AG04450 (cell line): ENCODE data around the gene TRIM26. TPM values are rescaled to one million over a fixed set of nuclear protein-coding genes. Genes with fewer than 3 reads are reported as not detected.

Source experiments
- CTCF ChIA-PET: fragments of 300-600, 350-600 bp; formaldehyde crosslinking; extraction: SDS; loops from one replicate; lab custom pipeline; 2022; ENCODE audit warnings: antibody characterized with exemption, inconsistent platforms; lab: Charles Lee
- POLR2A ChIA-PET: fragments of 350-600 bp; formaldehyde crosslinking; extraction: SDS; loops from one replicate; lab custom pipeline; 2021; ENCODE audit warnings: antibody characterized with exemption, inconsistent platforms; lab: Yijun Ruan, JAX
- DNase-seq: peaks from one replicate; pipeline ENCODE4 v3.0.0-alpha.2; 2011; ENCODE audit warnings: low read depth, low spot score
- H3K27ac ChIP-seq: one replicate; pipeline ENCODE4 v1.5.1; 2012; ENCODE audit warnings: low read depth, low read length, control low read depth
- H3K27me3 ChIP-seq: one replicate; pipeline ENCODE4 v1.6.0; 2012; ENCODE audit warnings: low read length; ENCODE audit not compliant: control insufficient read depth, insufficient read depth
- H3K4me3 ChIP-seq: 2 replicates; pipeline ENCODE4 v1.5.1; 2011; ENCODE audit warnings: mild to moderate bottlenecking, low read depth, low read length, control low read depth
- H3K9me3 ChIP-seq: 2 replicates; pipeline ENCODE4 v1.5.1; 2012; ENCODE audit warnings: low read length; ENCODE audit not compliant: control insufficient read depth, insufficient read depth
- polyA plus RNA-seq: library from polyadenylated mRNA; depleted of rRNA; stranded (reverse); fragments of >200 nt; gene quantifications from 2 replicates; pipeline ENCODE4 v1.2.3, GENCODE V29; 2011
- TF ChIP-seq, protein P1 (sequence below): IDR thresholded peaks from 2 replicates; pipeline ENCODE4 v1.5.1; 2011; ENCODE audit warnings: low read depth, low read length, control low read depth, inconsistent platforms

The TRIM26 gene
- polyA plus RNA-seq, 1 experiment = 22.7 TPM

DNA sequence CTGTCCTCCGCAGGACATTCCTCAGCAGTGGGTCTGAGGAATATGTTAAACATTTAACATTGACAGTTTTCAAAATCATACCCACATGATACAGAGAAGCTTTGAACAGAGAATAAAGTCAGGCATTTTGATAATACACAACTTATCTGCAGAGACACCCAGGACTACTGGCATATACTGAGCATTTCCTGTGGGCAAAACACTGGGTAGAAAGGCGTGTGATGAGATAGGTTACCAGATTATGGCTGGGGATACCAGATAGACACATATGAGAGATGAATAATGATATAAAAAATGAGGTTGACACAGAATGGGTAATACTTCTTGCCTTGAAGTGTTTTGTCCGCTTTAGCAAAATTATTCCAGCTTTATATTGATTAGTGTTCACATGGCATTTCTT, 31.4 kb upstream of the TRIM26 start:
- TF ChIP-seq, protein P1, sequence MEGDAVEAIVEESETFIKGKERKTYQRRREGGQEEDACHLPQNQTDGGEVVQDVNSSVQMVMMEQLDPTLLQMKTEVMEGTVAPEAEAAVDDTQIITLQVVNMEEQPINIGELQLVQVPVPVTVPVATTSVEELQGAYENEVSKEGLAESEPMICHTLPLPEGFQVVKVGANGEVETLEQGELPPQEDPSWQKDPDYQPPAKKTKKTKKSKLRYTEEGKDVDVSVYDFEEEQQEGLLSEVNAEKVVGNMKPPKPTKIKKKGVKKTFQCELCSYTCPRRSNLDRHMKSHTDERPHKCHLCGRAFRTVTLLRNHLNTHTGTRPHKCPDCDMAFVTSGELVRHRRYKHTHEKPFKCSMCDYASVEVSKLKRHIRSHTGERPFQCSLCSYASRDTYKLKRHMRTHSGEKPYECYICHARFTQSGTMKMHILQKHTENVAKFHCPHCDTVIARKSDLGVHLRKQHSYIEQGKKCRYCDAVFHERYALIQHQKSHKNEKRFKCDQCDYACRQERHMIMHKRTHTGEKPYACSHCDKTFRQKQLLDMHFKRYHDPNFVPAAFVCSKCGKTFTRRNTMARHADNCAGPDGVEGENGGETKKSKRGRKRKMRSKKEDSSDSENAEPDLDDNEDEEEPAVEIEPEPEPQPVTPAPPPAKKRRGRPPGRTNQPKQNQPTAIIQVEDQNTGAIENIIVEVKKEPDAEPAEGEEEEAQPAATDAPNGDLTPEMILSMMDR = no peak
- Histone ChIP-seq H3K27me3 (peaks cover 3% of the 10 kb centered on the region), H3K27ac (no peak overlapping the region), H3K4me3 (no peak overlapping the region), H3K9me3 (no peaks in the 10 kb centered on the region)
- POLR2A ChIA-PET = no interaction called here
- DNase-seq = no peak
- CTCF ChIA-PET = no interaction called here

DNA sequence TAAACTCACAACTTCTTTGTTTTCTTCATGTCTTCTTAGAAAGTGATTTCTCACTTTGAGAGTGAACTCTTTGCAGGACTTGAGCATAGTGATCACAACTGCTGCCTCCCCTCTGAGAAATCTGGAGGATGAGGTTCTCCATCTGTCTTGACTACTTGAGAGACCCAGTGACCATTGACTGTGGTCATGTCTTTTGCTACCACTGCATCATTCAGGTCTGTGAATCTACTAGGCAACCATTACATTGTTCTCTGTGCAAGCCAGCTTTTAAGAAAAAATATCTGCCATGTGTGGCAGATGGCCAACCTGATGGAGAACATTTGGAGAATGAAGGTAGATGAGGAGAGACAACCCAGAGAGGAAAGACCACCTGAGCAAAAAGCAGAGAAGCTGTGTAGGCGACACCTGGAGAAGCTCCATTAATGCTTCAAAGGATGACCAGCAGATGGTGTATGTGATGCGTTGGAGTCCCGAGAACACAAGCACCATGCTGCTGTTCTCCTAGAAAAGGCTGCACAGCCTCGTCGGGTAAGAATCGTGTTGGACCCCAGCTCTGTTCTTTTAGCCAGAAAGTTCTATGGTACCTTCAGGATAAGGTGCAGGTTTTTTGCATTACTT, 25.1 kb upstream of the TRIM26 start:
- Histone ChIP-seq H3K4me3 (no peak overlapping the region), H3K27me3 (peaks cover 3% of the 10 kb centered on the region), H3K9me3 (no peaks in the 10 kb centered on the region), H3K27ac (no peak overlapping the region)
- POLR2A ChIA-PET = no interaction called here
- no peak for DNase-seq
- CTCF ChIA-PET = interaction anchor here (0.6 to 2.5 kb wide), 7 partner anchors 19 to 216 kb away, joined by 3 to 13 read pairs (median 3); no protein-coding TSS in a partner anchor
- TF ChIP-seq, protein P1 = peak; percentile 54

- H3K4me3 ChIP-seq = no peak overlapping the region
- H3K9me3 ChIP-seq = no peaks in the 10 kb centered on the region
- DNase-seq = no peak
- TF ChIP-seq, protein P1 = no peak
- no peak overlapping the region for H3K27ac ChIP-seq
- no peaks in the 10 kb centered on the region for H3K27me3 ChIP-seq
- POLR2A ChIA-PET = no interaction called here
- CTCF ChIA-PET = interaction anchor here (0.6 to 1.4 kb wide), 4 partner anchors 15 to 219 kb away, joined by 3 to 9 read pairs (median 4); no protein-coding TSS in a partner anchor
These were observed 21.1 kb upstream of the TRIM26 start for GRCh38 chr6:30234356-30234755.

GRCh38 chr6:30231067-30231466, 17.9 kb upstream of the TRIM26 start:
- Histone ChIP-seq H3K9me3 (no peaks in the 10 kb centered on the region), H3K27me3 (no peaks in the 10 kb centered on the region), H3K4me3 (no peak overlapping the region), H3K27ac (no peak overlapping the region)
- TF ChIP-seq, protein P1 = no peak
- DNase-seq = no peak
- POLR2A ChIA-PET = no interaction called here
- CTCF ChIA-PET = interaction anchor here (1.4 to 6.5 kb wide), 2 partner anchors 12 to 251 kb away, joined by 3 to 42 read pairs; no protein-coding TSS in a partner anchor

DNA sequence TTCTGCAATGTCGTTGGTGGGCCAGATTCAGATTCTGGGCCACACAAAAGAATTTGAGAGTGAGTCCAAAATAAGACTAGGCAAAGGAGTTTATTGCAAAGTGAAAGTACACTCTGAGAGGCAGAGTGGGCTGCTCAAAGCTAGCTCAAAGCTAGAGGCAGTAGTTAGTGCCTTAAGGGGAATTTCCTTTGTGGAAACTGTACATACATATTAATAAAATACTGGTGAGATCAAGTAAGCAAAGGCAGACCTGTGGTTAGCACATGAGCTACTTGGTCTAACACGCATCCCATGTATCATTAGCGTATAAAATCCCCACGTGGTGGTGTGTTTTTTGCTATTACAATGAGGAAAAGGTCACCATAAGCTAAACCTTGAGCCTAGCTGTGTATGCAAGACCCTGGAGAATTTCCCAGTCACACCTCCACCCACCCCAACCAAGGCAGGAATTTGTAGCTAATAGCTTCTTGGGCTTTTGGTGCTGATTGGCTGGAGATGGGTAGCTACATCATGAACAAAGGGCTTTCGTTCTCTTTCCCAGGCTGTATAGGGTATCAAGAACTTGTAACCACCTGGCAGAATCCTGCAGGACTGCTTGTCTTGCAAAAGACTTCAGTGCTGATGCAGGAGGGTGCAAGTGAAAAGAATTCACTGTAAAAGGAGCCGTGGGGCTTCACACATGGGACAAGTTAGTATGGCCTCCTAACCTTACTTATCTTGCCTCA, 14.7 kb upstream of the TRIM26 start:
- ChIA-PET CTCF (interaction anchor here (0.7 to 6.5 kb wide), 2 partner anchors 9 to 12 kb away, joined by 5 to 42 read pairs; no protein-coding TSS in a partner anchor), POLR2A (no interaction called here)
- Histone ChIP-seq H3K27me3 (peaks cover 3% of the 10 kb centered on the region), H3K27ac (no peak overlapping the region), H3K4me3 (no peak overlapping the region), H3K9me3 (no peaks in the 10 kb centered on the region)
- TF ChIP-seq, protein P1 = no peak
- DNase-seq = no peak
